ENCODE measurements around the gene CYP24A1. TPM values are rescaled to one million over a fixed set of nuclear protein-coding genes. Genes with fewer than 3 reads are reported as not detected.
A peak's percentile ranks its signal among the peaks of the same experiment; 100 is the strongest.

The CYP24A1 gene
- total and polyA plus RNA-seq, 2 of the 13 experiments (the other 11 are each of a cell fraction or from before 2014, with no cell fraction given), result 9.4 to 32.7 TPM

- TF ChIP-seq GABPB1 (CRISPR knock-in tag; IDR thresholded peaks at IDR 0.05) (peak; percentile 28; the same call in 1 of the 2 replicates), ZHX1 (CRISPR knock-in tag; IDR thresholded peaks at IDR 0.05; ENCODE audit: low read depth) (no peak), PHF21A (CRISPR knock-in tag; IDR thresholded peaks at IDR 0.05) (peak; percentile 94), ZNF761 (CRISPR knock-in tag; conservative IDR thresholded peaks at IDR 0.05) (peak; percentile 71; the same call in 1 of the 2 replicates), ZNF329 (CRISPR knock-in tag; IDR thresholded peaks at IDR 0.05; ENCODE audit: low read depth) (no peak), ZEB1 (IDR thresholded peaks at IDR 0.05; ENCODE audit: insufficient replicate concordance, low read depth) (peak; percentile 84), ESRRA (CRISPR knock-in tag; IDR thresholded peaks at IDR 0.05; ENCODE audit: low read depth) (0 out of 2 replicates have a peak, but pooled peaks have one; percentile 48), ZBTB7B (CRISPR knock-in tag; IDR thresholded peaks at IDR 0.05) (peak; percentile 57; the same call in 1 of the 2 replicates), THYN1 (CRISPR knock-in tag; IDR thresholded peaks at IDR 0.05; ENCODE audit: borderline replicate concordance, low read depth) (no peak), MED8 (CRISPR knock-in tag; IDR thresholded peaks at IDR 0.05; ENCODE audit: insufficient replicate concordance) (no peak), CSRNP1 (CRISPR knock-in tag; IDR thresholded peaks at IDR 0.05) (peak; percentile 75; the same call in 1 of the 2 replicates), FOXK1 (CRISPR knock-in tag; IDR thresholded peaks at IDR 0.05; ENCODE audit: borderline replicate concordance, low read depth) (peak; percentile 97), PRPF4 (IDR thresholded peaks at IDR 0.05; ENCODE audit: low read depth, low read length, poor library complexity, severe bottlenecking) (no peak), ELF4 (CRISPR knock-in tag; IDR thresholded peaks at IDR 0.05; ENCODE audit: borderline replicate concordance) (peak; percentile 96), ZNF567 (CRISPR knock-in tag; IDR thresholded peaks at IDR 0.05; ENCODE audit: borderline replicate concordance) (no peak), MEIS1 (CRISPR knock-in tag; IDR thresholded peaks at IDR 0.05; ENCODE audit: borderline replicate concordance) (0 out of 2 replicates have a peak, but pooled peaks have one; percentile 45), AGO2 (optimal IDR thresholded peaks at IDR 0.05; ENCODE audit: low read depth, low read length) (peak; percentile 40), RERE (CRISPR knock-in tag; IDR thresholded peaks at IDR 0.05; ENCODE audit: low read depth) (peak; percentile 85; the same call in 1 of the 2 replicates)
Observed at GRCh38 chr20:54132612-54133433, 41.0 kb downstream of the CYP24A1 start (continued).
